Ishikawa (cell line): ENCODE measurements around the gene USP50.

Experiments
- CEBPB ChIP-seq: IDR thresholded peaks from 2 replicates; pipeline ENCODE4 v1.6.1; 2012
- CREB1 ChIP-seq: IDR thresholded peaks from 2 replicates; pipeline ENCODE4 v1.6.1; 2012; ENCODE audit warnings: low read depth
- EGR1 ChIP-seq: IDR thresholded peaks from 2 replicates; pipeline ENCODE4 v1.6.1; 2012
- EP300 ChIP-seq: IDR thresholded peaks from 2 replicates; pipeline ENCODE4 v1.6.1; 2012; ENCODE audit warnings: borderline replicate concordance
- FOXM1 ChIP-seq: IDR thresholded peaks from 2 replicates; pipeline ENCODE4 v1.6.1; 2012; ENCODE audit warnings: low read depth, borderline replicate concordance
- MAX ChIP-seq: IDR thresholded peaks from 2 replicates; pipeline ENCODE4 v1.6.1; 2012
- NFIC ChIP-seq: IDR thresholded peaks from 2 replicates; pipeline ENCODE4 v1.6.1; 2012
- RAD21 ChIP-seq: IDR thresholded peaks from 2 replicates; pipeline ENCODE4 v1.6.1; 2012; ENCODE audit warnings: low read depth
- REST ChIP-seq: IDR thresholded peaks from 2 replicates; pipeline ENCODE4 v1.6.1; 2012; ENCODE audit warnings: low read depth, mild to moderate bottlenecking
- TAF1 ChIP-seq: IDR thresholded peaks from 2 replicates; pipeline ENCODE4 v1.6.1; 2012; ENCODE audit warnings: low read depth, mild to moderate bottlenecking
- TCF12 ChIP-seq: IDR thresholded peaks from 2 replicates; pipeline ENCODE4 v1.6.1; 2012; ENCODE audit warnings: low read depth
- TEAD4 ChIP-seq: IDR thresholded peaks from 2 replicates; pipeline ENCODE4 v1.6.1; 2012
- USF1 ChIP-seq: IDR thresholded peaks from 2 replicates; pipeline ENCODE4 v1.6.1; 2012
- YY1 ChIP-seq: IDR thresholded peaks from 2 replicates; pipeline ENCODE4 v1.6.1; 2012; ENCODE audit warnings: low read depth
- ZBTB7A ChIP-seq: IDR thresholded peaks from 2 replicates; pipeline ENCODE4 v1.6.1; 2012; ENCODE audit warnings: low read depth

Gene USP50

GRCh38 chr15:50484781-50485180 lies 61.7 kb downstream of the USP50 start:
- TF ChIP-seq RAD21 (no peak), MAX (no peak), EP300 (no peak)

- TF ChIP-seq ZBTB7A: no peak
- TF ChIP-seq MAX: no peak
- no peak for TF ChIP-seq FOXM1
- no peak for TF ChIP-seq REST
- TF ChIP-seq RAD21: no peak
- TF ChIP-seq EGR1: no peak
- no peak for TF ChIP-seq CEBPB
- TF ChIP-seq NFIC: no peak
- TF ChIP-seq TEAD4: no peak
- no peak for TF ChIP-seq TCF12
- TF ChIP-seq YY1: no peak
- no peak for TF ChIP-seq USF1
- no peak for TF ChIP-seq CREB1
- TF ChIP-seq TAF1: no peak
- no peak for TF ChIP-seq EP300
Measured at GRCh38 chr15:50476143-50476542, 70.3 kb downstream of the USP50 start.

- TF ChIP-seq MAX: no peak
- TF ChIP-seq TAF1: no peak
- no peak for TF ChIP-seq EP300
- TF ChIP-seq REST: no peak
- TF ChIP-seq TCF12: no peak
- TF ChIP-seq NFIC: no peak
- TF ChIP-seq TEAD4: no peak
- no peak for TF ChIP-seq EGR1
- TF ChIP-seq ZBTB7A: no peak
- no peak for TF ChIP-seq RAD21
Measured at GRCh38 chr15:50471072-50471471, 75.4 kb downstream of the USP50 start.

GRCh38 chr15:50463423-50464358 lies 82.8 kb downstream of the USP50 start:
- TF ChIP-seq ZBTB7A: no peak
- TF ChIP-seq NFIC: no peak
- no peak for TF ChIP-seq TAF1
- no peak for TF ChIP-seq CREB1
- no peak for TF ChIP-seq TCF12
- no peak for TF ChIP-seq REST
- no peak for TF ChIP-seq RAD21
- no peak for TF ChIP-seq YY1
- no peak for TF ChIP-seq EP300
- no peak for TF ChIP-seq MAX
